HCT116 (cell line): ENCODE measurements around the gene PDE1A. TPM values are rescaled to one million over a fixed set of nuclear protein-coding genes. Genes with fewer than 3 reads are reported as not detected.

Experiments used
- ATAC-seq: fragments of 200-7000 bp; cut with Tn5 transposase; 2 replicates; pipeline ENCODE4 v1.9.1; 2020; ENCODE audit warnings: mild to moderate bottlenecking, moderate library complexity
- BruUV-seq: library from RNA; stranded (reverse); fragments of 400-500 nt; replicated peaks from 2 replicates; lab custom pipeline; 2021; lab: Mats Ljungman, UMichigan
- CTCF ChIA-PET: fragments of 300-600 bp; sonication (Branson Sonifier 250); formaldehyde crosslinking; loops from one replicate; lab custom pipeline; 2021; ENCODE audit warnings: antibody characterized with exemption; lab: Charles Lee
- POLR2A ChIA-PET: fragments of 300-600, 350-600 bp; sonication (Branson Sonifier 250); formaldehyde crosslinking; loops from one replicate; lab custom pipeline; 2021; ENCODE audit warnings: antibody characterized with exemption; lab: Charles Lee
- RAD21 ChIA-PET, 2 experiments: fragments of 300-600 bp; sonication (Branson Sonifier 250); formaldehyde crosslinking; loops; one replicate each; lab custom pipeline; 2023; ENCODE audit warnings: low total read pairs in 2 of 2; ENCODE audit not compliant: uncharacterized antibody in 2 of 2, unreplicated experiment in 2 of 2, low non-redundant PET in 1 of 2; lab: Charles Lee
- DNase-seq: peaks from one replicate; pipeline ENCODE4 v3.0.0-alpha.2; 2010; ENCODE audit warnings: low read depth, low spot score
- H2AFZ ChIP-seq: fragments of 200-600 bp; shearing (Covaris generic), sonication (generic); 2 replicates; pipeline ENCODE4 v1.6.1; 2017; ENCODE audit warnings: low read depth, mixed run types, mixed read lengths, antibody characterized with exemption, low read length; ENCODE audit not compliant: poor library complexity, severe bottlenecking
- H3K27ac ChIP-seq: 2 replicates; pipeline ENCODE4 v1.5.1; 2012; ENCODE audit warnings: low read depth, low read length
- H3K27me3 ChIP-seq: fragments of 200-600 bp; sonication (generic); 2 replicates; pipeline ENCODE4 v1.6.1; 2016; ENCODE audit warnings: mixed run types, low read length, mixed read lengths; ENCODE audit not compliant: insufficient read depth
- H3K36me3 ChIP-seq, 2 experiments: fragments of 200-500 bp in 1 of 2; fragments of 200-600 bp in 1 of 2; sonication (Bioruptor generic) in 1 of 2; sonication (generic) in 1 of 2; 2 replicates each; pipeline versions ENCODE4 v1.5.1 to v1.6.1; 2014 to 2016; ENCODE audit warnings: low read length in 2 of 2, inconsistent platforms in 1 of 2, mixed read lengths in 1 of 2, mixed run types in 1 of 2; ENCODE audit not compliant: insufficient read depth in 2 of 2, control insufficient read depth in 1 of 2
- H3K4me1 ChIP-seq, 2 experiments: fragments of 200-600 bp in 1 of 2; sonication (generic) in 1 of 2; 2 replicates each; pipeline versions ENCODE4 v1.5.1 to v1.6.1; 2012 to 2017; ENCODE audit warnings: low read length in 2 of 2, inconsistent platforms in 1 of 2, mild to moderate bottlenecking in 1 of 2, mixed read lengths in 1 of 2, mixed run types in 1 of 2, moderate library complexity in 1 of 2; ENCODE audit not compliant: insufficient read depth in 2 of 2, control insufficient read depth in 1 of 2
- H3K4me2 ChIP-seq: fragments of 200-600 bp; sonication (generic); 2 replicates; pipeline ENCODE4 v1.6.1; 2017; ENCODE audit warnings: mixed run types, low read length, mixed read lengths
- H3K4me3 ChIP-seq, 2 experiments: fragments of 200-600 bp in 1 of 2; sonication (generic) in 1 of 2; replicated peaks in 1 of 2; 2 replicates each; pipeline ENCODE4 v1.5.1; 2011 to 2016; ENCODE audit warnings: low read length in 2 of 2, control low read depth in 1 of 2, low read depth in 1 of 2, mild to moderate bottlenecking in 1 of 2, mixed read lengths in 1 of 2, mixed run types in 1 of 2
- H3K79me2 ChIP-seq: fragments of 200-600 bp; sonication (generic); 2 replicates; pipeline ENCODE4 v1.6.1; 2017; ENCODE audit warnings: mild to moderate bottlenecking, mixed run types, low read length, moderate library complexity, mixed read lengths; ENCODE audit not compliant: insufficient read depth
- H3K9ac ChIP-seq: fragments of 200-600 bp; sonication (generic); 2 replicates; pipeline ENCODE4 v1.6.1; 2016; ENCODE audit warnings: low read length, mixed read lengths
- H3K9me2 ChIP-seq: fragments of 200-600 bp; sonication (generic), shearing (Covaris generic); 2 replicates; pipeline ENCODE4 v1.6.1; 2017; ENCODE audit warnings: mixed run types, mild to moderate bottlenecking, moderate library complexity; ENCODE audit not compliant: insufficient read depth
- H3K9me3 ChIP-seq, 2 experiments: fragments of 200-500 bp in 1 of 2; fragments of 200-600 bp in 1 of 2; sonication (Bioruptor generic) in 1 of 2; sonication (generic) in 1 of 2; 2 replicates each; pipeline ENCODE4 v1.6.1; 2014 to 2017; ENCODE audit warnings: low read length in 2 of 2, mixed read lengths in 2 of 2, inconsistent platforms in 1 of 2, low read depth in 1 of 2, mild to moderate bottlenecking in 1 of 2, mixed run types in 1 of 2, moderate library complexity in 1 of 2; ENCODE audit not compliant: control insufficient read depth in 1 of 2, insufficient read depth in 1 of 2
- H4K20me1 ChIP-seq: fragments of 200-600 bp; sonication (generic), shearing (Covaris generic); 2 replicates; pipeline ENCODE4 v1.6.1; 2017; ENCODE audit warnings: mixed run types, mild to moderate bottlenecking, moderate library complexity; ENCODE audit not compliant: insufficient read depth
- ATF3 ChIP-seq: IDR thresholded peaks from 2 replicates; pipeline ENCODE4 v1.6.1; 2012
- CBX3 ChIP-seq: IDR thresholded peaks from 2 replicates; pipeline ENCODE4 v1.6.1; 2012; ENCODE audit warnings: low read depth
- CEBPB ChIP-seq: IDR thresholded peaks from 2 replicates; pipeline ENCODE4 v1.6.1; 2012; ENCODE audit warnings: low read depth
- CTCF ChIP-seq, 3 experiments: fragments of 200-600 bp in 1 of 3; sonication (generic) in 1 of 3; IDR thresholded peaks in 2 of 3; conservative IDR thresholded peaks in 1 of 3; 2 replicates each; pipeline ENCODE4 v1.5.1; 2012 to 2017; ENCODE audit warnings: low read depth in 2 of 3, low read length in 2 of 3, antibody characterized with exemption in 1 of 3, borderline replicate concordance in 1 of 3, control low read depth in 1 of 3, mild to moderate bottlenecking in 1 of 3, mixed read lengths in 1 of 3, mixed run types in 1 of 3, moderate library complexity in 1 of 3; ENCODE audit not compliant: insufficient read depth in 1 of 3
- EGR1 ChIP-seq: IDR thresholded peaks from 2 replicates; pipeline ENCODE4 v1.6.1; 2012; ENCODE audit warnings: low read depth
- ELF1 ChIP-seq: IDR thresholded peaks from 2 replicates; pipeline ENCODE4 v1.6.1; 2012; ENCODE audit warnings: low read depth, borderline replicate concordance
- EZH2phosphoT487 ChIP-seq: fragments of 200-600 bp; IDR thresholded peaks from 2 replicates; pipeline ENCODE4 v1.6.1; 2018; ENCODE audit warnings: antibody characterized with exemption, borderline replicate concordance
- FOSL1 ChIP-seq: IDR thresholded peaks from 2 replicates; pipeline ENCODE4 v1.6.1; 2012; ENCODE audit warnings: low read depth
- JUND ChIP-seq: IDR thresholded peaks from 2 replicates; pipeline ENCODE4 v1.6.1; 2012
- POLR2A ChIP-seq: IDR thresholded peaks from 2 replicates; pipeline ENCODE4 v1.7.0; 2011; ENCODE audit warnings: borderline replicate concordance; ENCODE audit not compliant: insufficient read depth, insufficient read length; ENCODE audit errors: extremely low read depth
- POLR2AphosphoS5 ChIP-seq: IDR thresholded peaks from 2 replicates; pipeline ENCODE4 v1.6.1; 2011; ENCODE audit warnings: mild to moderate bottlenecking, low read depth, low read length, moderate library complexity
- RAD21 ChIP-seq: IDR thresholded peaks from 2 replicates; pipeline ENCODE4 v1.6.1; 2012; ENCODE audit warnings: low read depth, mild to moderate bottlenecking
- REST ChIP-seq: IDR thresholded peaks from 2 replicates; pipeline ENCODE4 v1.6.1; 2012; ENCODE audit warnings: low read depth
- SIN3A ChIP-seq: IDR thresholded peaks from 2 replicates; pipeline ENCODE4 v1.6.1; 2012; ENCODE audit warnings: low read depth
- SP1 ChIP-seq: IDR thresholded peaks from 2 replicates; pipeline ENCODE4 v1.6.1; 2012; ENCODE audit warnings: low read depth
- SRF ChIP-seq: IDR thresholded peaks from 2 replicates; pipeline ENCODE4 v1.6.1; 2012; ENCODE audit warnings: low read depth
- YY1 ChIP-seq: IDR thresholded peaks from 2 replicates; pipeline ENCODE4 v1.6.1; 2011; ENCODE audit warnings: low read length, low read depth, moderate library complexity, mild to moderate bottlenecking; ENCODE audit not compliant: insufficient replicate concordance; ENCODE audit errors: extremely low read depth
- ZFX ChIP-seq: fragments of 450-650 bp; IDR thresholded peaks from 2 replicates; pipeline ENCODE4 v1.6.1; 2017
- intact Hi-C: fragments of 100-400 bp; cut with micrococcal nuclease; formaldehyde crosslinking; loops from 2 replicates; pipeline ENCODE4 v1.10.0; 2022
- total RNA-seq: library from RNA; stranded (reverse); gene quantifications from one replicate; pipeline ENCODE4 v1.2.1, GENCODE V29; 2021; ENCODE audit not compliant: unreplicated experiment

The PDE1A gene
- total RNA-seq, 1 experiment from 2014 or later: 0.12 TPM

GRCh38 chr2:182473635-182474034 lies 46.8 kb upstream of the PDE1A start (continued):
- TF ChIP-seq CEBPB: no peak
- no peak for TF ChIP-seq SP1
- TF ChIP-seq, all 23 proteins: peak for 0

GRCh38 chr2:182463760-182464159 lies 36.9 kb upstream of the PDE1A start:
- no peak for TF ChIP-seq RAD21
- TF ChIP-seq SIN3A: no peak
- TF ChIP-seq ATF3: no peak
- no peak for TF ChIP-seq SRF
- TF ChIP-seq REST: no peak
- TF ChIP-seq CEBPB: no peak
- TF ChIP-seq EZH2phosphoT487: no peak
- no peak for TF ChIP-seq FOSL1
- no peak for TF ChIP-seq POLR2A
- no peak for TF ChIP-seq JUND
- no peak for TF ChIP-seq YY1
- no peak for TF ChIP-seq ELF1
- no peak for TF ChIP-seq CTCF (IDR thresholded peaks at IDR 0.05 in 2 of 3, conservative IDR thresholded peaks at IDR 0.05 in 1 of 3; ENCODE audit: borderline replicate concordance in 1 of 3, insufficient read depth in 1 of 3, low read depth in 2 of 3, low read length in 2 of 3)
- TF ChIP-seq SP1: no peak
- TF ChIP-seq POLR2AphosphoS5: no peak
- no peak for TF ChIP-seq CBX3
- no peak for TF ChIP-seq EGR1
- TF ChIP-seq ZFX: no peak
- H3K9me3 ChIP-seq: no peaks in the 10 kb centered on the region
- H4K20me1 ChIP-seq: no peaks in the 10 kb centered on the region
- H2AFZ ChIP-seq: no peak overlapping the region
- no peaks in the 10 kb centered on the region for H3K4me1 ChIP-seq
- RAD21 ChIA-PET: no interaction called here
- intact Hi-C loops: no loop called here
- H3K27me3 ChIP-seq: no peaks in the 10 kb centered on the region
- H3K9ac ChIP-seq: no peak overlapping the region
- POLR2A ChIA-PET: no interaction called here
- no peak overlapping the region for H3K4me2 ChIP-seq
- H3K79me2 ChIP-seq: no peaks in the 10 kb centered on the region
- H3K9me2 ChIP-seq: no peaks in the 10 kb centered on the region
- no TSS peak for BruUV-seq
- no peak for ATAC-seq
- DNase-seq: no peak
- CTCF ChIA-PET: no interaction called here
- H3K36me3 ChIP-seq: no peaks in the 10 kb centered on the region
- H3K4me3 ChIP-seq: no peak overlapping the region
- no peak overlapping the region for H3K27ac ChIP-seq
